ENCODE measurements around the gene PLSCR5. TPM values are rescaled to one million over a fixed set of nuclear protein-coding genes. Genes with fewer than 3 reads are reported as not detected.

Gene PLSCR5
- total and polyA plus RNA-seq, 4 donors = not detected

GRCh38 chr3:146628671-146629070 lies 23.5 kb upstream of the PLSCR5 start:
- no peaks in the 10 kb centered on the region for H3K27me3 ChIP-seq (ENCODE audit: control insufficient read depth in 4 of 4, insufficient read depth in 4 of 4, low read length in 3 of 4)
- H3K4me3 ChIP-seq (ENCODE audit: low read depth in 1 of 3, low read length in 3 of 3) = no peak overlapping the region
- no peak for DNase-seq (ENCODE audit: low spot score)
- H3K27ac ChIP-seq (ENCODE audit: low read depth in 1 of 2, low read length in 2 of 2) = no peak overlapping the region
- TF ChIP-seq ATF3 (IDR thresholded peaks at IDR 0.05) (no peak), MAX (IDR thresholded peaks at IDR 0.05) (no peak)
- no peaks in the 10 kb centered on the region for H3K9me3 ChIP-seq (ENCODE audit: control insufficient read depth in 4 of 4, low read length in 3 of 4)
- H3K4me1 ChIP-seq (ENCODE audit: control insufficient read depth in 4 of 4, insufficient read depth in 4 of 4, low read length in 3 of 4) = peaks cover 0 to 2% (median 0%) of the 10 kb centered on the region in 4 donors
- no peaks in the 10 kb centered on the region for H3K36me3 ChIP-seq (ENCODE audit: control insufficient read depth in 4 of 4, insufficient read depth in 3 of 4, low read depth in 1 of 4, low read length in 3 of 4)
- no peak overlapping the region for H3K9ac ChIP-seq (ENCODE audit: low read depth in 1 of 2, low read length in 2 of 2)

GRCh38 chr3:146626403-146627122 lies 21.4 kb upstream of the PLSCR5 start:
- no peak for TF ChIP-seq HNF4G (IDR thresholded peaks at IDR 0.05)
- TF ChIP-seq NR2F2 (IDR thresholded peaks at IDR 0.05) = no peak
- no peak for TF ChIP-seq RXRA (IDR thresholded peaks at IDR 0.05)
- no peak for TF ChIP-seq CTCF (IDR thresholded peaks at IDR 0.05; ENCODE audit: low read depth, low read length, missing input control)
- TF ChIP-seq HNF4A (conservative IDR thresholded peaks at IDR 0.05) = no peak
- no peak for TF ChIP-seq SP1 (IDR thresholded peaks at IDR 0.05)
- no peak for TF ChIP-seq EGR1 (IDR thresholded peaks at IDR 0.05; ENCODE audit: low read depth in 2 of 2)
- TF ChIP-seq REST (IDR thresholded peaks at IDR 0.05) = no peak
- TF ChIP-seq ATF3 (IDR thresholded peaks at IDR 0.05) = no peak
- no peak for TF ChIP-seq ZBTB33 (IDR thresholded peaks at IDR 0.05)
- TF ChIP-seq FOXA1 (IDR thresholded peaks at IDR 0.05) = no peak
- TF ChIP-seq MAX (IDR thresholded peaks at IDR 0.05) = no peak
- TF ChIP-seq FOXA2 (IDR thresholded peaks at IDR 0.05) = no peak
- TF ChIP-seq RAD21 (IDR thresholded peaks at IDR 0.05) = no peak
- no peak for TF ChIP-seq JUND (IDR thresholded peaks at IDR 0.05)
- DNase-seq (ENCODE audit: low spot score) = no peak
- H3K27me3 ChIP-seq (ENCODE audit: control insufficient read depth in 4 of 4, insufficient read depth in 4 of 4, low read length in 3 of 4) = no peaks in the 10 kb centered on the region
- peaks cover 0 to 2% (median 0%) of the 10 kb centered on the region in 4 donors for H3K4me1 ChIP-seq (ENCODE audit: control insufficient read depth in 4 of 4, insufficient read depth in 4 of 4, low read length in 3 of 4)
- no peak overlapping the region for H3K27ac ChIP-seq (ENCODE audit: low read depth in 1 of 2, low read length in 2 of 2)
- no peak overlapping the region for H3K4me3 ChIP-seq (ENCODE audit: low read depth in 1 of 3, low read length in 3 of 3)
- WGBS = 80% methylated on average over 8 of the region's 8 CpGs
- H3K9me3 ChIP-seq (ENCODE audit: control insufficient read depth in 4 of 4, low read length in 3 of 4) = no peaks in the 10 kb centered on the region
- H3K36me3 ChIP-seq (ENCODE audit: control insufficient read depth in 4 of 4, insufficient read depth in 3 of 4, low read depth in 1 of 4, low read length in 3 of 4) = no peaks in the 10 kb centered on the region
- no peak overlapping the region for H3K9ac ChIP-seq (ENCODE audit: low read depth in 1 of 2, low read length in 2 of 2)

Measured in liver (tissue), 9 donors.